Fibroblast of skin of back (primary cell): ENCODE data around the gene RFX8. TPM values are rescaled to one million over a fixed set of nuclear protein-coding genes. Genes with fewer than 3 reads are reported as not detected.
"Not testable (repeated sequence)": the region's sequence is repeated elsewhere in the genome, so short reads cannot be mapped to it uniquely, and the experiment has no call there.

Source experiments
- DNase-seq: peaks from one replicate; pipeline ENCODE4 v3.0.0-alpha.2; 2013
- polyA plus RNA-seq, 2 experiments: library from polyadenylated mRNA; unstranded; fragments of 120-200 nt; gene quantifications; one replicate each; pipeline ENCODE4 v1.2.1, GENCODE V29; 2013; ENCODE audit not compliant: insufficient read length in 2 of 2

The RFX8 gene
- 2.3 TPM for polyA plus RNA-seq (2013, experiment 1 of 2; ENCODE audit: insufficient read length)
- 0.64 TPM for polyA plus RNA-seq (2013, experiment 2 of 2; ENCODE audit: insufficient read length)

- DNase-seq, result peak; percentile 91
These were observed at the start of gene RFX8 for GRCh38 chr2:101474731-101475384. TSS of gene RFX8 (minus strand) at chr2:101475112. CDS start at chr2:101466848, 8,264 bp downstream.

GRCh38 chr2:101521487-101521886 is 46.6 kb upstream of the RFX8 start:
- no peak for DNase-seq

GRCh38 chr2:101520246-101520645 is 45.3 kb upstream of the RFX8 start:
- peak; percentile 52 for DNase-seq

GRCh38 chr2:101518578-101519492 is 43.9 kb upstream of the RFX8 start:
- peak; percentile 46 for DNase-seq

- DNase-seq, result peak; percentile 60
These were observed 42.9 kb upstream of the RFX8 start for GRCh38 chr2:101517758-101518271.

- DNase-seq, result peak; percentile 96
These were observed 42.1 kb upstream of the RFX8 start for GRCh38 chr2:101516823-101517690.

GRCh38 chr2:101516349-101516748 is 41.4 kb upstream of the RFX8 start:
- DNase-seq, result no peak

GRCh38 chr2:101515477-101515876 is 40.6 kb upstream of the RFX8 start:
- peak; percentile 15 for DNase-seq

- no peak for DNase-seq
These were observed 38.1 kb upstream of the RFX8 start for GRCh38 chr2:101512993-101513392.

- no peak for DNase-seq
These were observed 36.5 kb upstream of the RFX8 start for GRCh38 chr2:101511381-101511780.

GRCh38 chr2:101509499-101510284 is 34.8 kb upstream of the RFX8 start:
- DNase-seq, result no peak

- DNase-seq, result no peak
These were observed 33.7 kb upstream of the RFX8 start for GRCh38 chr2:101508636-101509035.

- not testable (repeated sequence) for DNase-seq
These were observed 30.4 kb upstream of the RFX8 start for GRCh38 chr2:101505276-101505675.

GRCh38 chr2:101504744-101505143 is 29.8 kb upstream of the RFX8 start:
- not testable (repeated sequence) for DNase-seq

GRCh38 chr2:101502095-101502494 is 27.2 kb upstream of the RFX8 start:
- no peak for DNase-seq

GRCh38 chr2:101501443-101501842 is 26.5 kb upstream of the RFX8 start:
- DNase-seq, result no peak

GRCh38 chr2:101500860-101501259 is 25.9 kb upstream of the RFX8 start:
- DNase-seq, result no peak

GRCh38 chr2:101500180-101500579 is 25.3 kb upstream of the RFX8 start:
- DNase-seq, result peak; percentile 21

GRCh38 chr2:101496279-101496678 is 21.4 kb upstream of the RFX8 start:
- DNase-seq, result no peak

GRCh38 chr2:101492936-101493473 is 18.1 kb upstream of the RFX8 start:
- DNase-seq, result no peak

GRCh38 chr2:101486994-101487393 is 12.1 kb upstream of the RFX8 start:
- no peak for DNase-seq
